Activated T-helper 2 cell treated with anti-CD3 and anti-CD28 coated beads, Interferon-gamma antibody, Interleukin-2, Interleukin-4, amounts not matched to agents 10 μg/mL and 5 μg/mL and 100 μg/mL, durations not matched to agents 14 hours and 24 hours and 36 hours (primary cell): ENCODE results near the gene GPRC5B. TPM values are rescaled to one million over a fixed set of nuclear protein-coding genes. Genes with fewer than 3 reads are reported as not detected.

Experiments used
- DNase-seq: peaks from one replicate; pipeline ENCODE4 v3.0.0; 2021; ENCODE audit warnings: low spot score
- H3K27ac Mint-ChIP-seq: one replicate; pipeline ENCODE4 v1.8.0; 2021; ENCODE audit warnings: mixed read lengths
- H3K27me3 Mint-ChIP-seq: one replicate; pipeline ENCODE4 v1.8.0; 2021; ENCODE audit warnings: low read depth, mixed read lengths
- H3K36me3 Mint-ChIP-seq: one replicate; pipeline ENCODE4 v1.8.0; 2021; ENCODE audit warnings: low read depth, mixed read lengths
- H3K4me1 Mint-ChIP-seq: one replicate; pipeline ENCODE4 v1.8.0; 2021; ENCODE audit warnings: low read depth, mixed read lengths
- H3K4me3 Mint-ChIP-seq: one replicate; pipeline ENCODE4 v1.8.0; 2021; ENCODE audit warnings: low read depth, mild to moderate bottlenecking, moderate library complexity, mixed read lengths
- H3K9me3 Mint-ChIP-seq: one replicate; pipeline ENCODE4 v1.8.0; 2021; ENCODE audit warnings: mixed read lengths
- intact Hi-C: fragments of 100-400 bp; cut with micrococcal nuclease; formaldehyde crosslinking; loops from one replicate; pipeline ENCODE4 v1.15.1; 2023
- total RNA-seq: library from RNA; stranded (reverse); gene quantifications from 2 replicates; pipeline ENCODE4 v1.2.3, GENCODE V29; 2022

Gene GPRC5B
- total RNA-seq, 1 donor from 2014 or later: not detected

DNA sequence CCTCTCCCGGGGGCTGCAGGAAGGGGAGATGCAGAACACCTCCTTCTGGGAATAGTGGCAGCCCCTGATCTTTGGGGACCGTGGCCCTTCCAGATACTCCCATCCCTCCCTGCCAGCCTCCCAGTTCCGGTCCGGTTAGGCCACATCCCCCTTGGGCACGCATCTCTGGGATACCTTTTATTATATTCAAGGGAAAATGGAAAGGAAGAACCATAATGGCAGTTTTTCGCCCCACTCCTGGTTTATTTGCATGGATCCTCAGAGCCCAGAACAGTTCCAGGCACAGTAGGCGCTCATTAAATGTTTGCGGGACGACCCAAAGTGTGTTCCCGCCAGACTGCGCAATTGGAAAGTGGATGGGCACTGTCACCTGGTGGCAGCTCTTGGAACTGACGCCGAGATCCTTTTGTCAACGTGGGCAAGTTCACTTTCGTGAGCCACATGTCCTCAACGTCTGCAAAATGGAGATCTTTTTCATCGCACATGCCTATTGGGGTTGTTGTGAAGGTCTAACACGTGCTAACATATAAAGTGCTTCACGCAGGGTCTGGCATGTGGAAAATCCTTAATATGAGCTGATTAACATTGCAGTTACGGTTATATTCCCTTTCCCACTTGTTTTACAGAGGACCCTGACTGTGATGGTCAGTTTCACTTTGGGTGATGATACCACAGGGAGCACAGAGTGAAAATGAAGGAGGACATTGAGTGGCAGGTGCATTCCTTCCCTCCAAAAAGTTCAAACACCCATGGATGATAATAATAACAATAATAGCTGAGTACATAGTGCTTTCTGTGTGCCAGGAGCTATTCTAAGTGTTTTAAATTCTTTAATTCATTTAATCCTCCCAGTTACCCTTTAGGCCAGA lies 1.7 kb upstream of the GPRC5B start:
- intact Hi-C loops: loop anchor here (1.0 to 5.0 kb wide), 5 partner anchors 169 to 331 kb away; partner anchors contain the start of genes IQCK, KNOP1 and VPS35L
- H3K4me3 Mint-ChIP-seq: peak overlapping the region; percentile 54

DNA sequence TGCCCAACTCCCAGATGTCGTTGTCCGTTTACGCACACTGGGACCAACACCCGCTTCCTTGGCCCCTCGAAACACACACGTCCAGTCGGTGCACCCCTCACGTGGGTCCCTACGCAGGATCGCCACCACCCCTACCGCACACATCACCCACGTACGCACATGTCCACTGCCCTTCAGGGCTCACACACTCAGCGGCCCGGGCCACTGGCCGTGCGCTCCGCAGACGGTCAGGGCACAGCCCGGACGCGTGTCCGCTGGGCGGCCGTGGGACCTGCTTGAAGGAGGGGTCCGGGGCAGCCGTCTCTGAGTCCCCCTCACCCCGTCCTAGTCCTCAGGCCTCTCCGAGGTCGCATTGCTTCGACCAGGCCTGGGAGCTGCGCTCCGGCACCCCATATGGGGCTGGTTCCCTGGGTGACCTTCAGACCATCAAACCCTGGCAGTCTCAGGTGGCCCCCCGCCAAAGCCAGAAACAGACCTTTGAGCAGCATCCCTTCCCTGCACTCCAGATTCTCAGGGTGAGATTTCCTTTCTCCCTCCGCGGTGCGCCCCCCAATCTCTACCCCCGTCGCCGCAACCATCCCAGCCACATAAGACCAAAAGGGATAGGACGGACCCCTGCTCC lies 914 bp upstream of the GPRC5B start:
- peak overlapping the region; percentile 79 for H3K4me3 Mint-ChIP-seq
- H3K27ac Mint-ChIP-seq: no peak overlapping the region
- intact Hi-C loops: loop anchor here (1.0 to 5.0 kb wide), 5 partner anchors 168 to 330 kb away; partner anchors contain the start of genes IQCK, KNOP1 and VPS35L
- peaks cover 40% of the 10 kb centered on the region for H3K27me3 Mint-ChIP-seq
- peaks cover 23% of the 10 kb centered on the region for H3K4me1 Mint-ChIP-seq
- no peak for DNase-seq
- H3K9me3 Mint-ChIP-seq: no peaks in the 10 kb centered on the region
- no peaks in the 10 kb centered on the region for H3K36me3 Mint-ChIP-seq

More for the DNA sequence above, 1.7 kb upstream of the GPRC5B start:
- peak; percentile 74 for DNase-seq
- no peaks in the 10 kb centered on the region for H3K9me3 Mint-ChIP-seq
- peaks cover 38% of the 10 kb centered on the region for H3K27me3 Mint-ChIP-seq
- H3K36me3 Mint-ChIP-seq: no peaks in the 10 kb centered on the region
- H3K27ac Mint-ChIP-seq: no peak overlapping the region
- peaks cover 23% of the 10 kb centered on the region for H3K4me1 Mint-ChIP-seq

GRCh38 chr16:19883966-19884485 lies 622 bp downstream of the GPRC5B start:
- peaks cover 22% of the 10 kb centered on the region for H3K4me1 Mint-ChIP-seq
- H3K27ac Mint-ChIP-seq: no peak overlapping the region
- H3K36me3 Mint-ChIP-seq: no peaks in the 10 kb centered on the region
- intact Hi-C loops: no loop called here
- DNase-seq: no peak
- peaks cover 40% of the 10 kb centered on the region for H3K27me3 Mint-ChIP-seq
- H3K9me3 Mint-ChIP-seq: no peaks in the 10 kb centered on the region
- peak overlapping the region; percentile 26 for H3K4me3 Mint-ChIP-seq

- no peaks in the 10 kb centered on the region for H3K9me3 Mint-ChIP-seq
Observed at GRCh38 chr16:19883296-19883965, 1.2 kb downstream of the GPRC5B start.

DNA sequence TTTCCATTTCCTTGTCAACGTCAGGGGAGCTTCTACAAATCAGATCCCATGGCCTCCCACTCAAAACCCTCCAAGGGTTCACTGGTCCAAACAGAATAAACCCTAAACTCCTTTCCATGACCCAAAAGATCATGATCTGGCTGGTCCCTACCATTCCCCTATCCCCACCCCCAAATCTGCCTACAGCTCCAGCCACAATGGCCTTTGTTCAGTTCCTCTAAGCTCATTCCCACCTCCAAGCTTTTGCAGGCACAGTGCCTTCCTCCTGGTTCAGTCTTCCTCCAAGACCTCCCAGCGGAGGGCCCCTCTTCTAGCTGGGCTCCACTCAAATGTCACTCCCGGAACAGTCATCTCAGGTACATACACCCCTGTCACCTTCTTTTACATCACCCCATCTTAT lies 2.0 kb downstream of the GPRC5B start:
- H3K4me3 Mint-ChIP-seq: no peak overlapping the region
- H3K27me3 Mint-ChIP-seq: peaks cover 40% of the 10 kb centered on the region
- intact Hi-C loops: no loop called here

More at GRCh38 chr16:19883296-19883965, 1.2 kb downstream of the GPRC5B start:
- Mint-ChIP-seq H3K36me3 (no peaks in the 10 kb centered on the region), H3K4me3 (no peak overlapping the region), H3K4me1 (peaks cover 18% of the 10 kb centered on the region), H3K27ac (no peak overlapping the region), H3K27me3 (peaks cover 40% of the 10 kb centered on the region)
- intact Hi-C loops: no loop called here
- DNase-seq: no peak

DNA sequence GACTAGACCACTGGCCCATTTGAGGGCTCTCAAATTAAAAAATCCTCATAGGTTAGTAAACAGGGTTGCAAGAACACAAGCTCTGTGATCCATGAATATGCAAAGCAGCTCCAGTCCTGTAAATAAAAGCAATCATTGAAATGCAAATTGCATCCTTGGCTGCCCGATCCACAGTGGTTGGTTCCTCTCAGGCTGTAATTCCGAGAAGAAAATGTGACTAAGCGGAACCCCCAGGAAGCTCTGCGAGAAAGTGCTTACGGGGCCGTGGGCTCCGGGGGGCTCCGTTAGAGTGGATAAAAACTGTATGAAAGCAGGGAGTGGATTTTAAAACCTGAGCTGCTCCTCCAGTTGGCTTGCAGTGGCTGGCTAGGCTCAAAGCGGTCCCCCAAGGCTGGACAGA lies 2.5 kb downstream of the GPRC5B start:
- Mint-ChIP-seq H3K4me1 (peaks cover 18% of the 10 kb centered on the region), H3K27me3 (peaks cover 40% of the 10 kb centered on the region)
- intact Hi-C loops: no loop called here

More for the DNA sequence above, 2.0 kb downstream of the GPRC5B start:
- peaks cover 18% of the 10 kb centered on the region for H3K4me1 Mint-ChIP-seq
- H3K9me3 Mint-ChIP-seq: no peaks in the 10 kb centered on the region
- DNase-seq: no peak
- no peaks in the 10 kb centered on the region for H3K36me3 Mint-ChIP-seq
- H3K27ac Mint-ChIP-seq: no peak overlapping the region

GRCh38 chr16:19881783-19882182 lies 2.9 kb downstream of the GPRC5B start:
- intact Hi-C loops: no loop called here
- DNase-seq: no peak
- Mint-ChIP-seq H3K27ac (no peak overlapping the region), H3K36me3 (no peaks in the 10 kb centered on the region), H3K27me3 (peaks cover 40% of the 10 kb centered on the region), H3K4me3 (no peak overlapping the region), H3K4me1 (peaks cover 18% of the 10 kb centered on the region), H3K9me3 (no peaks in the 10 kb centered on the region)

More for the DNA sequence above, 2.5 kb downstream of the GPRC5B start:
- no peak overlapping the region for H3K27ac Mint-ChIP-seq
- no peak for DNase-seq
- no peaks in the 10 kb centered on the region for H3K9me3 Mint-ChIP-seq
- no peaks in the 10 kb centered on the region for H3K36me3 Mint-ChIP-seq
- no peak overlapping the region for H3K4me3 Mint-ChIP-seq

- intact Hi-C loops: no loop called here
- peaks cover 12% of the 10 kb centered on the region for H3K4me1 Mint-ChIP-seq
- no peak for DNase-seq
- no peaks in the 10 kb centered on the region for H3K36me3 Mint-ChIP-seq
- no peak overlapping the region for H3K4me3 Mint-ChIP-seq
- H3K27me3 Mint-ChIP-seq: peaks cover 37% of the 10 kb centered on the region
- no peak overlapping the region for H3K27ac Mint-ChIP-seq
- H3K9me3 Mint-ChIP-seq: no peaks in the 10 kb centered on the region
Observed at GRCh38 chr16:19881028-19881427, 3.6 kb downstream of the GPRC5B start.

GRCh38 chr16:19879241-19879792 lies 5.3 kb downstream of the GPRC5B start:
- H3K9me3 Mint-ChIP-seq: no peaks in the 10 kb centered on the region

GRCh38 chr16:19878757-19879156 lies 5.9 kb downstream of the GPRC5B start:
- Mint-ChIP-seq H3K27ac (no peak overlapping the region), H3K27me3 (peaks cover 21% of the 10 kb centered on the region), H3K36me3 (no peaks in the 10 kb centered on the region), H3K9me3 (no peaks in the 10 kb centered on the region), H3K4me3 (no peak overlapping the region), H3K4me1 (no peaks in the 10 kb centered on the region)
- DNase-seq: no peak
- intact Hi-C loops: no loop called here

More at GRCh38 chr16:19879241-19879792, 5.3 kb downstream of the GPRC5B start:
- no peaks in the 10 kb centered on the region for H3K4me1 Mint-ChIP-seq
- H3K27ac Mint-ChIP-seq: no peak overlapping the region
- H3K27me3 Mint-ChIP-seq: peaks cover 23% of the 10 kb centered on the region
- intact Hi-C loops: no loop called here
- H3K4me3 Mint-ChIP-seq: no peak overlapping the region
- no peaks in the 10 kb centered on the region for H3K36me3 Mint-ChIP-seq
- no peak for DNase-seq

- H3K4me3 Mint-ChIP-seq: no peak overlapping the region
- H3K4me1 Mint-ChIP-seq: no peaks in the 10 kb centered on the region
- no peaks in the 10 kb centered on the region for H3K36me3 Mint-ChIP-seq
- H3K27me3 Mint-ChIP-seq: peaks cover 3% of the 10 kb centered on the region
- no peak overlapping the region for H3K27ac Mint-ChIP-seq
- intact Hi-C loops: no loop called here
- no peak for DNase-seq
- no peaks in the 10 kb centered on the region for H3K9me3 Mint-ChIP-seq
Observed at GRCh38 chr16:19876501-19877059, 8.1 kb downstream of the GPRC5B start.

DNA sequence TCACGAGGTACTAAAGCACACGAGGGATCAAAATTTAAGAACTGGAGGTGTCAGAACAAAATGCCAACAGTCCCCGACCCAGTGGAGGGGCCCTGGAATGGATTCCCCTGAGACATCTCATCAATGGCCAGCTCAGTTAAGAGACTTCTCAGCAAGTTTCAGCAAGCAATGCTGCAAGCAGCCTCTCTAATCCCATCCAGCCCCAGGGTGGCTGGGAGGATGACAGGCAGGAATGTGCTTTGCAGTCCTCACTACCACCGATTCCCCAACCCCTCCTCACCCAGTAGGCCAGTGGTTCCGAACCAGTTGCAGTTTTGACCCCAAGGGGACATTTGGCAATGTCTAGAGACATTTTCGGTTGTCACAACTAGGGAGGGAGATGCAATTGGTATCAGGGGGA lies 8.7 kb downstream of the GPRC5B start:
- DNase-seq: no peak
- Mint-ChIP-seq H3K9me3 (no peaks in the 10 kb centered on the region), H3K27ac (no peak overlapping the region), H3K27me3 (peaks cover under 1% of the 10 kb centered on the region), H3K4me1 (no peaks in the 10 kb centered on the region), H3K36me3 (no peaks in the 10 kb centered on the region), H3K4me3 (no peak overlapping the region)
- intact Hi-C loops: no loop called here
